SK-N-SH treated with all-trans-retinoic acid at 6 μM for 48 hours (cell line): ENCODE measurements around the gene LPAR2.

Source experiments
- ATAC-seq: fragments of 200-7000 bp; cut with Tn5 transposase; 3 replicates; pipeline ENCODE4 v1.9.1; 2020; ENCODE audit warnings: mild to moderate bottlenecking, moderate library complexity
- ARNTL ChIP-seq: fragments of 450-650 bp; formaldehyde crosslinking; IDR thresholded peaks from 2 replicates; pipeline ENCODE4 v1.5.0; 2020; ENCODE audit warnings: low read depth, mild to moderate bottlenecking, moderate library complexity, borderline replicate concordance
- BACH2 ChIP-seq: fragments of 250-450 bp; sonication (Bioruptor Pico); IDR thresholded peaks from 2 replicates; pipeline ENCODE4 v1.9.0; 2021; ENCODE audit warnings: mild to moderate bottlenecking, borderline replicate concordance
- CSDC2 ChIP-seq: fragments of 250-450 bp; sonication (Bioruptor Pico); IDR thresholded peaks from 2 replicates; pipeline ENCODE4 v1.5.0; 2020; ENCODE audit warnings: mild to moderate bottlenecking, moderate library complexity
- CSRNP3 ChIP-seq: fragments of 250-450 bp; sonication (Bioruptor Pico); IDR thresholded peaks from 2 replicates; pipeline ENCODE4 v1.5.1; 2021; ENCODE audit warnings: mild to moderate bottlenecking, moderate library complexity
- GLIS3 ChIP-seq: fragments of 250-450 bp; sonication (Bioruptor Pico); IDR thresholded peaks from 2 replicates; pipeline ENCODE4 v1.5.0; 2020; ENCODE audit warnings: mild to moderate bottlenecking, moderate library complexity
- POU6F1 ChIP-seq: fragments of 250-450 bp; sonication (Bioruptor Pico); IDR thresholded peaks from 2 replicates; pipeline ENCODE4 v1.8.0; 2021; ENCODE audit warnings: low read depth, mild to moderate bottlenecking, moderate library complexity, borderline replicate concordance
- PPARA ChIP-seq: fragments of 250-450 bp; sonication (Bioruptor Pico); IDR thresholded peaks from 2 replicates; pipeline ENCODE4 v1.5.0; 2020; ENCODE audit warnings: mild to moderate bottlenecking, borderline replicate concordance
- RARB ChIP-seq: fragments of 250-450 bp; sonication (Bioruptor Pico); IDR thresholded peaks from 2 replicates; pipeline ENCODE4 v1.8.0; 2021; ENCODE audit warnings: mild to moderate bottlenecking, moderate library complexity
- SNAI2 ChIP-seq: fragments of 250-450 bp; sonication (Bioruptor Pico); IDR thresholded peaks from 2 replicates; pipeline ENCODE4 v1.5.0; 2020; ENCODE audit warnings: mild to moderate bottlenecking, moderate library complexity
- TCF4 ChIP-seq: fragments of 250-450 bp; sonication (Bioruptor Pico); IDR thresholded peaks from 2 replicates; pipeline ENCODE4 v1.8.0; 2021; ENCODE audit warnings: mild to moderate bottlenecking, moderate library complexity, borderline replicate concordance
- TOX ChIP-seq: fragments of 250-450 bp; sonication (Bioruptor Pico); IDR thresholded peaks from 2 replicates; pipeline ENCODE4 v1.8.0; 2021; ENCODE audit warnings: mild to moderate bottlenecking, moderate library complexity, borderline replicate concordance
- TSHZ2 ChIP-seq: fragments of 250-450 bp; sonication (Bioruptor Pico); IDR thresholded peaks from 2 replicates; pipeline ENCODE4 v1.5.0; 2020; ENCODE audit warnings: mild to moderate bottlenecking, moderate library complexity
- ZC3H10 ChIP-seq: fragments of 250-450 bp; sonication (Bioruptor Pico); IDR thresholded peaks from 2 replicates; pipeline ENCODE4 v1.5.1; 2021; ENCODE audit warnings: mild to moderate bottlenecking, moderate library complexity
- ZFP3 ChIP-seq: fragments of 250-450 bp; sonication (Bioruptor Pico); IDR thresholded peaks from 2 replicates; pipeline ENCODE4 v1.5.0; 2020; ENCODE audit warnings: mild to moderate bottlenecking, moderate library complexity
- ZFP30 ChIP-seq: fragments of 450-650 bp; formaldehyde crosslinking; IDR thresholded peaks from 2 replicates; pipeline ENCODE4 v1.5.0; 2022; ENCODE audit warnings: mild to moderate bottlenecking, moderate library complexity
- ZNF565 ChIP-seq: fragments of 450-650 bp; formaldehyde crosslinking; conservative IDR thresholded peaks from 2 replicates; pipeline ENCODE4 v1.5.0; 2020; ENCODE audit warnings: low read depth, mild to moderate bottlenecking, moderate library complexity
- ZNF70 ChIP-seq: fragments of 450-650 bp; formaldehyde crosslinking; IDR thresholded peaks from 2 replicates; pipeline ENCODE4 v1.5.0; 2020; ENCODE audit warnings: mild to moderate bottlenecking, moderate library complexity
- ZNF8 ChIP-seq: fragments of 450-650 bp; formaldehyde crosslinking; IDR thresholded peaks from 2 replicates; pipeline ENCODE4 v1.5.0; 2020; ENCODE audit warnings: mild to moderate bottlenecking, moderate library complexity
- TF ChIP-seq, protein P1 (sequence below): fragments of 250-450 bp; sonication (Bioruptor Pico); IDR thresholded peaks from 2 replicates; pipeline ENCODE4 v1.5.1; 2020; ENCODE audit warnings: low read depth, mild to moderate bottlenecking, moderate library complexity
- TF ChIP-seq, protein P2 (sequence below): fragments of 250-450 bp; sonication (Bioruptor Pico); IDR thresholded peaks from 2 replicates; pipeline ENCODE4 v1.8.0; 2020; ENCODE audit warnings: mild to moderate bottlenecking, moderate library complexity, borderline replicate concordance

Gene LPAR2

GRCh38 chr19:19652482-19653295 lies 24.7 kb upstream of the LPAR2 start:
- ATAC-seq: no peak
- TF ChIP-seq ZNF70 (CRISPR knock-in tag) (no peak), CSRNP3 (CRISPR knock-in tag) (no peak), GLIS3 (CRISPR knock-in tag) (no peak), TCF4 (CRISPR knock-in tag) (no peak), PPARA (CRISPR knock-in tag) (no peak)

DNA sequence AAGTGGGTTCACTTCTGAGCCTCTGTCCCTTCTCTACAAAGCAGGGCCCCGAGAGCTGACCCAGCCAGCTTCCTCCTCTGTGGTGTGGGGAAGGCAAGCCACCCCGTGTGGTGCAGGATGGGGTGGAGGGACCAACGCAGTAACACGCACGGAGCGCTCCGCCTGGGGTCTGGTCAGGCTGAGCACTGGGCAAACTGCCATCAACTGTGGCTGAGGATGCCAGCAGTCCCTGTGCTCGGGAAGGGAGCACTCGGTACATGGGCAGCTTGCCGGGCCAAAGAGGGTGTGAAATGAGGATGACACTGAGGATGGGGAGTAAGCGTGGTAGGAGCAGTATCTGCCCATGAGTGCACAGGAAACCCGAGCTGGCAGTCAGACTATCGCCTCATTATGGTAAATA lies 23.1 kb upstream of the LPAR2 start:
- ATAC-seq: no peak
- TF ChIP-seq, protein P1, sequence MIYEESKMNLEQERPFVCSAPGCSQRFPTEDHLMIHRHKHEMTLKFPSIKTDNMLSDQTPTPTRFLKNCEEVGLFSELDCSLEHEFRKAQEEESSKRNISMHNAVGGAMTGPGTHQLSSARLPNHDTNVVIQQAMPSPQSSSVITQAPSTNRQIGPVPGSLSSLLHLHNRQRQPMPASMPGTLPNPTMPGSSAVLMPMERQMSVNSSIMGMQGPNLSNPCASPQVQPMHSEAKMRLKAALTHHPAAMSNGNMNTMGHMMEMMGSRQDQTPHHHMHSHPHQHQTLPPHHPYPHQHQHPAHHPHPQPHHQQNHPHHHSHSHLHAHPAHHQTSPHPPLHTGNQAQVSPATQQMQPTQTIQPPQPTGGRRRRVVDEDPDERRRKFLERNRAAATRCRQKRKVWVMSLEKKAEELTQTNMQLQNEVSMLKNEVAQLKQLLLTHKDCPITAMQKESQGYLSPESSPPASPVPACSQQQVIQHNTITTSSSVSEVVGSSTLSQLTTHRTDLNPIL: no peak
- TF ChIP-seq ZNF70 (CRISPR knock-in tag) (no peak), ARNTL (CRISPR knock-in tag) (no peak), RARB (CRISPR knock-in tag) (no peak), BACH2 (no peak), TOX (CRISPR knock-in tag) (no peak), TSHZ2 (CRISPR knock-in tag) (no peak)
- TF ChIP-seq, protein P2, sequence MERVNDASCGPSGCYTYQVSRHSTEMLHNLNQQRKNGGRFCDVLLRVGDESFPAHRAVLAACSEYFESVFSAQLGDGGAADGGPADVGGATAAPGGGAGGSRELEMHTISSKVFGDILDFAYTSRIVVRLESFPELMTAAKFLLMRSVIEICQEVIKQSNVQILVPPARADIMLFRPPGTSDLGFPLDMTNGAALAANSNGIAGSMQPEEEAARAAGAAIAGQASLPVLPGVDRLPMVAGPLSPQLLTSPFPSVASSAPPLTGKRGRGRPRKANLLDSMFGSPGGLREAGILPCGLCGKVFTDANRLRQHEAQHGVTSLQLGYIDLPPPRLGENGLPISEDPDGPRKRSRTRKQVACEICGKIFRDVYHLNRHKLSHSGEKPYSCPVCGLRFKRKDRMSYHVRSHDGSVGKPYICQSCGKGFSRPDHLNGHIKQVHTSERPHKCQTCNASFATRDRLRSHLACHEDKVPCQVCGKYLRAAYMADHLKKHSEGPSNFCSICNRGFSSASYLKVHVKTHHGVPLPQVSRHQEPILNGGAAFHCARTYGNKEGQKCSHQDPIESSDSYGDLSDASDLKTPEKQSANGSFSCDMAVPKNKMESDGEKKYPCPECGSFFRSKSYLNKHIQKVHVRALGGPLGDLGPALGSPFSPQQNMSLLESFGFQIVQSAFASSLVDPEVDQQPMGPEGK (CRISPR knock-in tag): no peak

- TF ChIP-seq ZFP30: no peak
- no peak for TF ChIP-seq ZNF70 (CRISPR knock-in tag)
- TF ChIP-seq, protein P1: no peak
- no peak for TF ChIP-seq ZC3H10 (CRISPR knock-in tag)
- TF ChIP-seq CSDC2 (CRISPR knock-in tag): no peak
- TF ChIP-seq TCF4 (CRISPR knock-in tag): no peak
- TF ChIP-seq BACH2: no peak
- no peak for TF ChIP-seq CSRNP3 (CRISPR knock-in tag)
- no peak for TF ChIP-seq ZNF8 (CRISPR knock-in tag)
- TF ChIP-seq PPARA (CRISPR knock-in tag): no peak
- TF ChIP-seq POU6F1 (CRISPR knock-in tag): no peak
- no peak for TF ChIP-seq ZNF565 (CRISPR knock-in tag)
- no peak for TF ChIP-seq SNAI2
- TF ChIP-seq ZFP3 (CRISPR knock-in tag): no peak
- no peak for TF ChIP-seq ARNTL (CRISPR knock-in tag)
- ATAC-seq: no peak
Measured at GRCh38 chr19:19650331-19650730, 22.3 kb upstream of the LPAR2 start.
